Measurements from ENCODE around the gene MDFI. TPM values are rescaled to one million over a fixed set of nuclear protein-coding genes. Genes with fewer than 3 reads are reported as not detected.

MDFI gene
- total and polyA plus RNA-seq, 4 donors: 0.13 to 22.3 (median 7.4) TPM

DNA sequence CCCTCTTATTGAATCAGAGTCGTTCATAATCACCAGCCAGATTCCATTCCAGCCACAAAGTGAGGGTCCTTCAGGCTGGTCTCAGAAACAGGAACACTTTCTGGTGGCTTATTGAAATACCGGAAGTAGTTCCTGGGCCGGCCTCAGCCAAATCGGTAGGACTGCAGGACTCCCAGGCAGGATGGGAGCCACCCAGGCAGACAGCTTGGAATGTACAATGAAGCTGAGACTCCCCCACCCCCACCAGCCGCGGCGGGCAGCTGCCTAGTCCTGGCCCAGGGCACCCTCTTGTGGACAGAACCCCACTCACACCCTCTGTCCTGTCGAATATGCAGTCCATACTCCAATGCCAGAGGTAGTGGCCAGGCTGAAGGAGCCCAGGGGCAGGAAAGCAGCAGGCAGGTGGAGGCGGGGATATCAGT, 43.8 kb downstream of the MDFI start:
- H3K4me3 ChIP-seq (ENCODE audit: low read length in 2 of 2): no peak overlapping the region
- WGBS, 2 donors: 5% methylated on average over 9 of the region's 9 CpGs
- no peaks in the 10 kb centered on the region for H3K27me3 ChIP-seq (ENCODE audit: control insufficient read depth in 1 of 2, insufficient read depth in 2 of 2, low read length in 1 of 2)
- DNase-seq: peak; percentile 93 to 95
- no peaks in the 10 kb centered on the region for H3K9me3 ChIP-seq (ENCODE audit: control insufficient read depth, low read length)
- no peak overlapping the region for H3K27ac ChIP-seq (ENCODE audit: low read depth in 1 of 2, low read length in 2 of 2)
- H3K4me1 ChIP-seq (ENCODE audit: control insufficient read depth in 1 of 2, insufficient read depth in 2 of 2, low read length in 2 of 2): no peaks in the 10 kb centered on the region
- peak; percentile 93 for ATAC-seq (ENCODE audit: low FRiP score)
- intact Hi-C loops (cut with DNase I): loop anchor here (1.0 to 10.0 kb wide), 6 partner anchors 79 to 313 kb away; no protein-coding TSS in a partner anchor
- H3K36me3 ChIP-seq (ENCODE audit: control insufficient read depth in 1 of 2, insufficient read depth in 2 of 2, low read length in 1 of 2): peaks cover 0 to 3% of the 10 kb centered on the region in 2 donors

DNA sequence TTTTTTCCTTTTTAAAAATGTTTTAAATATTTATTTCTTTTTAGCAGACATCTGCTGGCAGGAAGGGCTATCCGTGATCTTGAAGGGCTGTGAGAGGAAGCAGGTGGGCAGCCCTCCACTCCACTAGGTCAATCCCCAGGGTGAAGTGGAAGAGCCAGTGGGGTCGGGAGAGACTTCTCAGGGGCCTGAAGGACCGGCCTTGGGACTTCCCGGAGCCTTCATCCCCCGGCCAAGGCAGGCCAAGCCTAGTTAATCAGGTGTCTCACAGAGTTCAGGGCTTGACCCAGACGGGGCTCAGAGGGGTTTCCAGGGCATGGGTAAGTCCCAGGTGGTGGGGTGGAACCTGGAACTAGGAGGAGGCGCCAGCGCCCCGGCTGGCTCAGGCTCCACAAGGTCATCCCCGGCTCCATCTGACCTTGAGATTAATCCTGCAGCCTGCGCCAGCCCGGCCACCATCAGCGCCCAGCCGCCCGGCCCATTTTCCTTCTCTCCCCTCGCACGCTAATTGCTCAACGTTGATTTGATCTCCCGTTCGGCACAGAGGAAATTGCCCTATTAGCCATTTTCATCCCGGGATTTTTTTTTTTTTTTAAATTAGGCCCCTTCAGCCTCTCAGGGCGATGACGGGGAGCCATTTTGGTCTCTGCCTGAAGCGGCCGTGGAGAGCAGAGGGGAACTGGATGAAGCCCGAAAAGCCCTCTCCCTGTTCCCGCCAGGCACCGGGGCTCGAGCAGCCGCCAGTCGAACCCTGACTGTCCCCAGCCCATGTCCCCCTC, 44.4 kb downstream of the MDFI start:
- peak; percentile 13 for ATAC-seq (ENCODE audit: low FRiP score)
- Histone ChIP-seq H3K27me3 (ENCODE audit: control insufficient read depth in 1 of 2, insufficient read depth in 2 of 2, low read length in 1 of 2) (no peaks in the 10 kb centered on the region), H3K36me3 (ENCODE audit: control insufficient read depth in 1 of 2, insufficient read depth in 2 of 2, low read length in 1 of 2) (peaks cover 0 to 4% of the 10 kb centered on the region in 2 donors), H3K4me1 (ENCODE audit: control insufficient read depth in 1 of 2, insufficient read depth in 2 of 2, low read length in 2 of 2) (no peaks in the 10 kb centered on the region), H3K4me3 (ENCODE audit: low read length in 2 of 2) (no peak overlapping the region), H3K27ac (ENCODE audit: low read depth in 1 of 2, low read length in 2 of 2) (no peak overlapping the region), H3K9me3 (ENCODE audit: control insufficient read depth, low read length) (no peaks in the 10 kb centered on the region)
- WGBS, 2 donors: 55 to 60% methylated on average over 31 of the region's 31 CpGs
- intact Hi-C loops (cut with DNase I): loop anchor here (1.0 to 10.0 kb wide), 6 partner anchors 79 to 314 kb away; no protein-coding TSS in a partner anchor
- peak in 1 of 2 donors; percentile 74 for DNase-seq

DNA sequence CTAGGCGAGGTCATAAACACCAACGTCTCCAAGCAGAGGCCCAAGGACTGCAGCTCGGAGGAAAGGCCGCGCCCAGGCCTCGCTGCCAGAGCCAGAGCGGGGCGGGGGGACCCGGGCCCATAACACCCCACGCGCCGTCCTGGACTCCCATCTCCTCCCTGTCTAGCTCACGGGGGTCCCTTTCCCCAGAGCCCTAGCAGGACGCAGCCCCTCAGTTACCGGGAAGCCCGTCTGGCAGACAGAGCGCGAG, 44.9 kb downstream of the MDFI start:
- intact Hi-C loops (cut with DNase I): loop anchor here (2.0 to 10.0 kb wide), 5 partner anchors 80 to 314 kb away; no protein-coding TSS in a partner anchor
- Histone ChIP-seq H3K27ac (ENCODE audit: low read depth in 1 of 2, low read length in 2 of 2) (no peak overlapping the region), H3K4me3 (ENCODE audit: low read length in 2 of 2) (no peak overlapping the region), H3K36me3 (ENCODE audit: control insufficient read depth in 1 of 2, insufficient read depth in 2 of 2, low read length in 1 of 2) (peaks cover 0 to 4% of the 10 kb centered on the region in 2 donors), H3K9me3 (ENCODE audit: control insufficient read depth, low read length) (no peaks in the 10 kb centered on the region), H3K4me1 (ENCODE audit: control insufficient read depth in 1 of 2, insufficient read depth in 2 of 2, low read length in 2 of 2) (no peaks in the 10 kb centered on the region), H3K27me3 (ENCODE audit: control insufficient read depth in 1 of 2, insufficient read depth in 2 of 2, low read length in 1 of 2) (no peaks in the 10 kb centered on the region)
- 12 to 13% methylated on average over 18 of the region's 18 CpGs for WGBS, 2 donors
- DNase-seq (no peak), ATAC-seq (ENCODE audit: low FRiP score) (peak; percentile 58)

GRCh38 chr6:41683523-41684310, 45.4 kb downstream of the MDFI start:
- no peaks in the 10 kb centered on the region for H3K27me3 ChIP-seq (ENCODE audit: control insufficient read depth in 1 of 2, insufficient read depth in 2 of 2, low read length in 1 of 2)
- DNase-seq (peak; percentile 88 to 95), ATAC-seq (ENCODE audit: low FRiP score) (peak; percentile 91)
- WGBS, 2 donors: 14 to 17% methylated on average over 38 of the region's 38 CpGs
- intact Hi-C loops (cut with DNase I): loop anchor here (2.0 to 10.0 kb wide), 5 partner anchors 81 to 315 kb away; no protein-coding TSS in a partner anchor
- H3K9me3 ChIP-seq (ENCODE audit: control insufficient read depth, low read length): no peaks in the 10 kb centered on the region
- H3K4me3 ChIP-seq (ENCODE audit: low read length in 2 of 2): no peak overlapping the region
- H3K36me3 ChIP-seq (ENCODE audit: control insufficient read depth in 1 of 2, insufficient read depth in 2 of 2, low read length in 1 of 2): peaks cover 0 to 4% of the 10 kb centered on the region in 2 donors
- no peaks in the 10 kb centered on the region for H3K4me1 ChIP-seq (ENCODE audit: control insufficient read depth in 1 of 2, insufficient read depth in 2 of 2, low read length in 2 of 2)
- H3K27ac ChIP-seq (ENCODE audit: low read depth in 1 of 2, low read length in 2 of 2): no peak overlapping the region

GRCh38 chr6:41684311-41685180, 46.3 kb downstream of the MDFI start:
- no peaks in the 10 kb centered on the region for H3K9me3 ChIP-seq (ENCODE audit: control insufficient read depth, low read length)
- WGBS, 2 donors: 86 to 87% methylated on average over 24 to 25 of the region's 25 CpGs
- H3K27me3 ChIP-seq (ENCODE audit: control insufficient read depth in 1 of 2, insufficient read depth in 2 of 2, low read length in 1 of 2): no peaks in the 10 kb centered on the region
- intact Hi-C loops (cut with DNase I): loop anchor here (5.0 to 10.0 kb wide), 3 partner anchors 222 to 260 kb away; no protein-coding TSS in a partner anchor
- ATAC-seq (ENCODE audit: low FRiP score) (no peak), DNase-seq (peak in 1 of 2 donors; percentile 66)
- no peak overlapping the region for H3K27ac ChIP-seq (ENCODE audit: low read depth in 1 of 2, low read length in 2 of 2)
- peaks cover 0 to 4% of the 10 kb centered on the region in 2 donors for H3K36me3 ChIP-seq (ENCODE audit: control insufficient read depth in 1 of 2, insufficient read depth in 2 of 2, low read length in 1 of 2)
- H3K4me1 ChIP-seq (ENCODE audit: control insufficient read depth in 1 of 2, insufficient read depth in 2 of 2, low read length in 2 of 2): no peaks in the 10 kb centered on the region
- H3K4me3 ChIP-seq (ENCODE audit: low read length in 2 of 2): no peak overlapping the region

- DNase-seq: peak in 1 of 2 donors; percentile 67
- Histone ChIP-seq H3K4me1 (ENCODE audit: control insufficient read depth in 1 of 2, insufficient read depth in 2 of 2, low read length in 2 of 2) (no peaks in the 10 kb centered on the region), H3K27me3 (ENCODE audit: control insufficient read depth in 1 of 2, insufficient read depth in 2 of 2, low read length in 1 of 2) (no peaks in the 10 kb centered on the region), H3K36me3 (ENCODE audit: control insufficient read depth in 1 of 2, insufficient read depth in 2 of 2, low read length in 1 of 2) (peaks cover 0 to 6% of the 10 kb centered on the region in 2 donors), H3K9me3 (ENCODE audit: control insufficient read depth, low read length) (no peaks in the 10 kb centered on the region), H3K27ac (ENCODE audit: low read depth in 1 of 2, low read length in 2 of 2) (no peak overlapping the region), H3K4me3 (ENCODE audit: low read length in 2 of 2) (no peak overlapping the region)
- ATAC-seq (ENCODE audit: low FRiP score): no peak
- 90 to 91% methylated on average over 7 of the region's 7 CpGs for WGBS, 2 donors
- intact Hi-C loops (cut with DNase I): loop anchor here in 1 of 2 donors (10.0 kb wide), 1 partner anchor 261 kb away; no protein-coding TSS in a partner anchor
These were observed 47.5 kb downstream of the MDFI start for GRCh38 chr6:41685641-41686380.

DNA sequence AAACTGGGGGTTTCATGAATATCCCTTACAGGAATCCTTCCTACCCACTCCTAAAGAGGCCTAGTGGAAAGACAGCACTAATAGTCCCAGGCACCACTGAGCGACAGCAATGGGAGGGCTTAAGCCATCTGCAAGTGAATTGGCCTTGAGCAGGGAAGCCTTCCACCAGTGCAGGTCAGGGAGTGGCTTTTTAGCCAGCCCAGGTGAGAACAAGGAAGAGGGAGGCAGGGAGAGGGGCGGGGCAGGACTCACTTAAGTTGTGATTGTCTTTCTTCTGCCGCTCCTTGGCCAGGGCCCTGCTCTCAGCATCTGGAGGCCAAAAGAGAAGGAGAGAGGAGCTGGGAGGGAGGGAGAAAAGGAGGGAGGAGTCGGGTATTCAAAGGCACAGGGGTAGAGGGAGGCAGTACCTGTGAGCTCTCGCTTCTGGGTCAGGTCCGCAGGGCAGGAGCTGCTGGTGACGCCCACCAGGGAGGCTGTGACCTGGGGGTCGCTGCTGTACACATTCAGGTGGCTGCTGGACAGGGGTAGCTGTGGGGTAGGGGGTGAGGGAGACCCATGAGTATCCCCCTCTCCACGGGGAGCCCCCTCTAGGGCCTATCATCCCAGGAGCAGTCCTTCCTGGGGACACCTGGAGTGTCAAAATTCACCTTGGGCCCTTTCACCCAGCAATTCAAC, 49.4 kb downstream of the MDFI start:
- H3K27me3 ChIP-seq (ENCODE audit: control insufficient read depth in 1 of 2, insufficient read depth in 2 of 2, low read length in 1 of 2): no peaks in the 10 kb centered on the region
- peak; percentile 34 to 55 for DNase-seq
- H3K4me3 ChIP-seq (ENCODE audit: low read length in 2 of 2): no peak overlapping the region
- H3K4me1 ChIP-seq (ENCODE audit: control insufficient read depth in 1 of 2, insufficient read depth in 2 of 2, low read length in 2 of 2): no peaks in the 10 kb centered on the region
- peaks cover 0 to 6% of the 10 kb centered on the region in 2 donors for H3K36me3 ChIP-seq (ENCODE audit: control insufficient read depth in 1 of 2, insufficient read depth in 2 of 2, low read length in 1 of 2)
- intact Hi-C loops (cut with DNase I): loop anchor here in 1 of 2 donors (10.0 kb wide), 1 partner anchor 263 kb away; no protein-coding TSS in a partner anchor
- H3K27ac ChIP-seq (ENCODE audit: low read depth in 1 of 2, low read length in 2 of 2): no peak overlapping the region
- ATAC-seq (ENCODE audit: low FRiP score): no peak
- WGBS, 2 donors: 76 to 83% methylated on average over 9 of the region's 9 CpGs
- H3K9me3 ChIP-seq (ENCODE audit: control insufficient read depth, low read length): no peaks in the 10 kb centered on the region
